Mucosa of stomach (tissue), 1 donor: ENCODE data around the gene HDC.

Source experiments
- H3K27me3 ChIP-seq: one replicate; pipeline ENCODE4 v1.7.0; 2013; ENCODE audit warnings: mild to moderate bottlenecking, low read length; ENCODE audit not compliant: control insufficient read depth, insufficient read depth
- H3K36me3 ChIP-seq: one replicate; pipeline ENCODE4 v1.7.0; 2013; ENCODE audit warnings: low read length; ENCODE audit not compliant: control insufficient read depth, insufficient read depth
- H3K4me1 ChIP-seq: one replicate; pipeline ENCODE4 v1.7.0; 2013; ENCODE audit warnings: mild to moderate bottlenecking, low read length; ENCODE audit not compliant: control insufficient read depth, insufficient read depth
- H3K4me3 ChIP-seq: one replicate; pipeline ENCODE4 v1.7.0; 2013; ENCODE audit warnings: low read length
- H3K9ac ChIP-seq: one replicate; pipeline ENCODE4 v1.7.0; 2013; ENCODE audit warnings: mild to moderate bottlenecking, low read length, moderate library complexity
- H3K9me3 ChIP-seq: one replicate; pipeline ENCODE4 v1.7.0; 2013; ENCODE audit warnings: mild to moderate bottlenecking, low read length, moderate library complexity; ENCODE audit not compliant: control insufficient read depth
- donor health status: Pancreatic carcinoma.

The HDC gene

GRCh38 chr15:50218291-50218690 lies 47.2 kb downstream of the HDC start:
- Histone ChIP-seq H3K9ac (no peak overlapping the region), H3K36me3 (no peaks in the 10 kb centered on the region), H3K27me3 (no peaks in the 10 kb centered on the region), H3K4me1 (peaks cover 6% of the 10 kb centered on the region), H3K4me3 (no peak overlapping the region), H3K9me3 (no peaks in the 10 kb centered on the region)

GRCh38 chr15:50210462-50211157 lies 54.9 kb downstream of the HDC start:
- H3K4me3 ChIP-seq: no peak overlapping the region

GRCh38 chr15:50209809-50210208 lies 55.7 kb downstream of the HDC start:
- Histone ChIP-seq H3K4me3 (no peak overlapping the region), H3K4me1 (peaks cover 18% of the 10 kb centered on the region), H3K9me3 (no peaks in the 10 kb centered on the region), H3K9ac (no peak overlapping the region), H3K27me3 (no peaks in the 10 kb centered on the region), H3K36me3 (no peaks in the 10 kb centered on the region)

More at GRCh38 chr15:50210462-50211157, 54.9 kb downstream of the HDC start:
- H3K9me3 ChIP-seq: no peaks in the 10 kb centered on the region
- H3K27me3 ChIP-seq: no peaks in the 10 kb centered on the region
- no peak overlapping the region for H3K9ac ChIP-seq
- H3K36me3 ChIP-seq: no peaks in the 10 kb centered on the region
- H3K4me1 ChIP-seq: peaks cover 18% of the 10 kb centered on the region

- Histone ChIP-seq H3K9ac (no peak overlapping the region), H3K27me3 (no peaks in the 10 kb centered on the region), H3K4me3 (no peak overlapping the region), H3K4me1 (peaks cover 15% of the 10 kb centered on the region), H3K36me3 (no peaks in the 10 kb centered on the region), H3K9me3 (no peaks in the 10 kb centered on the region)
These were observed 59.5 kb downstream of the HDC start for GRCh38 chr15:50206020-50206419.

GRCh38 chr15:50202003-50202402 lies 63.5 kb downstream of the HDC start:
- H3K27me3 ChIP-seq: no peaks in the 10 kb centered on the region
- H3K4me3 ChIP-seq: no peak overlapping the region
- no peaks in the 10 kb centered on the region for H3K36me3 ChIP-seq
- H3K4me1 ChIP-seq: no peaks in the 10 kb centered on the region
- H3K9ac ChIP-seq: no peak overlapping the region
- H3K9me3 ChIP-seq: no peaks in the 10 kb centered on the region

- Histone ChIP-seq H3K27me3 (no peaks in the 10 kb centered on the region), H3K36me3 (no peaks in the 10 kb centered on the region), H3K9me3 (no peaks in the 10 kb centered on the region), H3K4me3 (no peak overlapping the region), H3K4me1 (peaks cover 17% of the 10 kb centered on the region), H3K9ac (no peak overlapping the region)
These were observed 72.5 kb downstream of the HDC start for GRCh38 chr15:50192926-50193620.

GRCh38 chr15:50192164-50192563 lies 73.4 kb downstream of the HDC start:
- H3K36me3 ChIP-seq: no peaks in the 10 kb centered on the region
- H3K27me3 ChIP-seq: no peaks in the 10 kb centered on the region
- no peak overlapping the region for H3K9ac ChIP-seq
- peaks cover 17% of the 10 kb centered on the region for H3K4me1 ChIP-seq
- no peak overlapping the region for H3K4me3 ChIP-seq
- H3K9me3 ChIP-seq: no peaks in the 10 kb centered on the region
